T follicular helper cell (primary cell): ENCODE data around the gene CEP350.
"Not testable (repeated sequence)": the region's sequence is repeated elsewhere in the genome, so short reads cannot be mapped to it uniquely, and the experiment has no call there.

Experiments
- DNase-seq: peaks from one replicate; pipeline ENCODE4 v3.0.0-alpha.2; 2020; ENCODE audit warnings: low read depth

CEP350 gene

GRCh38 chr1:180116964-180117763 is 162.6 kb downstream of the CEP350 start:
- no peak for DNase-seq

GRCh38 chr1:180117764-180118116 is 163.1 kb downstream of the CEP350 start:
- DNase-seq: no peak

GRCh38 chr1:180119837-180120236 is 165.2 kb downstream of the CEP350 start:
- DNase-seq: no peak

- no peak for DNase-seq
These were observed 168.9 kb downstream of the CEP350 start for GRCh38 chr1:180123463-180123936.

GRCh38 chr1:180130651-180131050 is 176.0 kb downstream of the CEP350 start:
- DNase-seq: no peak

GRCh38 chr1:180131510-180131909 is 176.9 kb downstream of the CEP350 start:
- DNase-seq: no peak

- no peak for DNase-seq
These were observed 178.6 kb downstream of the CEP350 start for GRCh38 chr1:180133193-180133592.

GRCh38 chr1:180133688-180134087 is 179.1 kb downstream of the CEP350 start:
- DNase-seq: not testable (repeated sequence)

DNA sequence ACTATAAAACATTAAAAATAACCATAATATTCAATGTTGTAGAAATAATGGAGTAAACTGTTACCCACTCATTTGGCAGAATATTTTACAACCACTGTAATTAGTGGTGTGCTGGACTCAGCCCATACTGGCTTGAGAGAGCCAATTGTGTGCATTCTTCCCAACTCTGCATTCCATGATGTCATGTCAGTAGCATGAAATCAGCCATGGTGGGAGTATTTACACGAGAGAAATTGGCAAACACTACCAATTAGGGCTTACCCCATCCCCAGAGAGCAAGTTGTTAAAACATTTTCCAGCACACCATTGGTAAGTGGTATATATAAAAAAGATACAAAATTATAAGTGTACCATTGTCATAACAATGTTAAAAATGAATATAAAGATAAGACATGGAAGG is 180.9 kb downstream of the CEP350 start:
- DNase-seq: no peak

DNA sequence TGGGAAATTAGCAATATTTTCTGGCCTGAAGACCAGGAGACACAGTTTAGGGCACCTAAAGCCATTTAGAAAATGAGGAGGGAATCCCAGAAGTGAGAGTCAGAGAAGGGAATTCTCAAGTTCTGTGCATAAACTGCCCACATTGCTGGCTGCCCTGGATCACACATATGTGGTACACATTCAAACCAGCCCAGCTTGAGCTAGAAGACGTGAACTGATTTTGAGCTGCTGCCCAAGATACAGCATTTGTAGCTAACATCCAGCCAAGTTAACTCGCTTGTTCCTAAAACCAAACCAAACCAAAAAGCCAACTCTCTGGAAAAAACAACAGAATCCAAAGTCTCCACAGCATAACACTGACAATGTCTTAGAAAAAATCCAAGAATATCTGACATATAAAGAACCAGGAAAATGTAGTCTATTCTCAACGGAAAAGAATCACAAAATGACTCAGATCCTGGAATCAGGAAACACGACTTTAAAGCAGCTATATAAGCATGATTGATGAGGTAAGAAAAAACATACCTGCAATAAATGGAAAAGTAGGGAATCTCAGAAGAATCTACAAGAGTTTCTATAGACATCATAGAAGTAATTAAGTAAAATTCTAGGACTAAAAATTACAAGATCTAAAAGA is 181.8 kb downstream of the CEP350 start:
- no peak for DNase-seq

DNA sequence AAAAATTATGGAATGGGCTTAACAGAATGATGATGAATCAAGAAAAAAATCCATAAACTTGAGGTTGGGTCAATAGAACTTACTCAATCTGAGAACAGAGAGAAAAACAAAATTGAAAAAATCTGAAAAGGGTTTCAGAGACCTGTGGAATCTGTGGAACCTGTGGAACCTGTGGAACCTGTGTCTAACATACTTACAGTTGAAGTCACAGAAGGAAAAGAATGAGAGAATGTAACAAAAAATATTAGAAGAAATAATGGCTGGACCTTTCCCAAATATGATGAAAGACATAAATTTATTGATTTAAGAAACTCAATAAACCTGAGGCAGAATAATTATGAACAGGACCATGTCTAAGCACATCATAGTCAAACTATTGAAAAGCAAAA is 182.4 kb downstream of the CEP350 start:
- no peak for DNase-seq

DNA sequence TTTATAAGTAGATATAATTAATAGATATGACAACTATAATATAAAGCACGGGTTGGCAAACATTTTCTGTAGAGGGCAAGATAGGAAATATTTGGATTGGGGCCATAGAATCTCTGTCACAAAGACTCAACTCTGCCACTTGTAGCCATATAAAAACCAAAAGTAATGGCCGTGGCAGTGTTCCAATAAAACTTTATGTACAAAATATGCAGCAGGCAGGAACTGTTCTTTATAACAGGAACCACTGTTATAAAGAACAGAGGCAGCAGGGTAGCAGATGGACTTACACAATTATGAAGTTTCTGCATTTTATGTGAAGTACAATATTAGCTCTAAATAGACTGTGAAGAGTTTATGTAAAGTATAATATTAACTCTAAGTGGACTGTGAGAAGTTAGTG is 183.2 kb downstream of the CEP350 start:
- DNase-seq: no peak

- DNase-seq: no peak
These were observed 186.8 kb downstream of the CEP350 start for GRCh38 chr1:180141381-180141934.

- DNase-seq: no peak
These were observed 188.7 kb downstream of the CEP350 start for GRCh38 chr1:180143359-180143758.

DNA sequence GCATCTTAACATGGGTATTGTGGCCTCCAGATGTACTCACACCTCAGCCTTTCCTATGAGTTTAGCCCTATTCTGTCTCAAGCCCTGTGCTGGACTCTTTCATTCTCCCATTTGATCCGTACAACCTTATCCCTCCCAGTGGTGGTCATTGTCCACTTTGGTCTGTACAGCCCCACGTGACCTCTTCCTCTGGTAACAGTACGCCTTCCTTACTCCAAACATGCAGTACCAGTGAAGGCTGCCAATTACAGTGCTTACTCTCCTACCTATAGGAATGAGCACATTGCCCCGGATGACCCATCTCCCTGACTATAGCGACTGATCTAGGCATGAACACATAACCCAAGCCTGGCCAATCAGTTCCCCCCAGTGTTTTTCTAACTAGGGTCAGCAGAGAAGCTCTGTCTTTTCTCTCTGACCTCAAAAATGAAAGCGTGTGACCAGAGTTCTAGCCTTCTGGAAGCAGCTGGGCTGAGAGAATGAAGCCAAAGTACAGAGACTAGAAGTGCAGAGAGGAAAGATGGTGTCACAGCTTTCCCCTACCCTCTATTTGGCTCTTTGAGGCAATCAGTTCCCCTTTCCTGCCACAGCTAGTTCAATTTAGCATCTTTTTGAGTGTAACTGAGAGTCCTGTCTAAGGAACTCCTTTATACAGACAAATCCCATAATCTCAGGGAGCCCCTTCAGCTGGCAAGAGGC is 190.2 kb downstream of the CEP350 start:
- no peak for DNase-seq

DNA sequence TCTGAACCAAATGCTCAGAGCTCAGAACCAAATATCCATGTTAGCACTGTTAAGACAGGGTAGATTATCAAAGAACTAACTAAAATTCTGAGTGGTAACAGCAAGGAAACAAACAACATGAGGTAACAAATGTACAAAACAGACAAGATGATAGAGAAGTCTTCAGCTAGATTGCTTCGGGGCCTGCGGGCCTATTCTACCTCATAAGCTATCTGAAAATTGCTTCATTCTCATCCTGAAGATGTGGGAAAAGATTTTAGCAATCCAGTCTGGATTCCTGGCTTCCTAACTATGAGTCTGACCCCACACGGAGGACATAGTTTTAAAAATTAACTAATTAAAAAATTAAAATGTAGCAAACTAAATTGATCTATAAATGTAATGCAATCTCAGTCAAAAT is 190.8 kb downstream of the CEP350 start:
- DNase-seq: no peak

- no peak for DNase-seq
These were observed 196.4 kb downstream of the CEP350 start for GRCh38 chr1:180150982-180151381.

DNA sequence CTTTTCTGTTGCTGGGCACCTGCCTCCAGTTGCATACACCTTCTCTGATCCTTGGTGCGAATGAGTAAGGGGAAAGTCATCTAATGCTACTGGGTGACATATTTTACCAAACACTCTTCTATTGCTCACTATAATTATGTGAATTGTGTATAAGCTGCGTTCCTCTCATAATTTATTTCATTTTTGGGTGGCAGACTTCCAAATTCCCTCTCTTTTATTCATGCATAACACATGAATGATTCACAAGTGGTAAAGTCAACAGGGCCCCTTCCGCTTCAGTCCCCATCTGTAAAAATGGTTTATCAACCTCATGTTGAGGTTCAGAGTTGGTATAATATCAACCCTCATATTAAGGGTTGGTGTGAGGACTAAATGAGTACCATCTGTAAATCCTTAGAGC is 196.9 kb downstream of the CEP350 start:
- no peak for DNase-seq

DNA sequence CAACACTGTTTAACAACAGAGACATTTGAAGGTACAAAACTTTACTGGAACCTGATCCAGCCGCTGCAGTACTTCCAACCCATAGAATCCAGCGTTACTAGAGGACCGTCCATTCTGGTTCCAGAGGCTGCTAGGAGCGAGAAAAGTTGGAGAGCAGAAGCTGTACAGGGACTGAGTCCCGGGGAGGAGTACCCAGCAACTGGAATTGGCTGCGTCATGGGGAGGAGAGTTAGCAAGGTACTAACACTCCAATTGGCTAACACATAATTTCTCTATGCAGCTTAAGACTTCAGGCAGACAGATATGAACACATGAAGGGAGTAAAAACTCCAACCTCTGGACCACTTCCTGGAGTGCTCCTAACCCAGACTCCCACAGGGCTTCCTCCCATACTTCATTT is 198.0 kb downstream of the CEP350 start:
- no peak for DNase-seq

DNA sequence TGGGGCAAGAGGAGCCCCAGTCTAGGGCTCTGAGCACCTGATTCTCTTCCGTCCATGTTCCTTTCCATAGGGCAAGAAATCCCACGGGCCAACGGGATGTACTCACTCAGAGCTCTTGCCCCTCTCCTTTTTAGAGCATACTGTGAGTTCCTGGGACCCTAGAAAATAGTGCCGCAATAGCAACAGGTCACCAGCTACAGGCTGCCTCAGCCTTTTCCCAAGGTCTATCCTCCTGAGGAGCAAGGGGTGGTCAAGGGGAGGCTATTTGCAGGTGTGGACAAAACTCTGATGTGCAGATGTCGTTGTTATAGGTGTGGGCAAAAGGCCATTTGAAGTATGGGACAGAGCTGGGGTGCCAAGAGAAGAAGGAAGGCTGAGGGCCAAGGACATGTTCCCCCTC is 198.4 kb downstream of the CEP350 start:
- DNase-seq: no peak

- DNase-seq: no peak
These were observed 199.4 kb downstream of the CEP350 start for GRCh38 chr1:180154003-180154324.

GRCh38 chr1:180154325-180155181 is 199.9 kb downstream of the CEP350 start, which contains the start of gene QSOX1:
TSS of gene QSOX1 (plus strand) at chr1:180154869. CDS start at chr1:180154908, 39 bp downstream.
- peak; percentile 84 for DNase-seq
